ENCODE measurements around the gene AGRP. TPM values are rescaled to one million over a fixed set of nuclear protein-coding genes. Genes with fewer than 3 reads are reported as not detected.
A peak's percentile ranks its signal among the peaks of the same experiment; 100 is the strongest.

The AGRP gene
- total RNA-seq, 1 experiment from 2014 or later: not detected

- Mint-ChIP-seq H3K27ac (ENCODE audit: unreplicated experiment) (no peak overlapping the region), H3K9me3 (ENCODE audit: low read depth, unreplicated experiment) (no peaks in the 10 kb centered on the region), H3K4me1 (ENCODE audit: low read depth, unreplicated experiment) (peaks cover 13% of the 10 kb centered on the region), H3K36me3 (ENCODE audit: insufficient read depth, unreplicated experiment) (peaks cover 15% of the 10 kb centered on the region), H3K27me3 (ENCODE audit: unreplicated experiment) (no peaks in the 10 kb centered on the region), H3K4me3 (ENCODE audit: low read depth, unreplicated experiment) (no peak overlapping the region)
- DNase-seq: peak; percentile 57
- TF ChIP-seq CTCF (IDR thresholded peaks at IDR 0.05; ENCODE audit: unreplicated experiment): no peak
- intact Hi-C loops (cut with micrococcal nuclease; ENCODE audit: unreplicated experiment): no loop called here
- no TSS peak for BruUV-seq (replicated peaks)
- CTCF ChIA-PET: interaction anchor here (0.7 to 3.4 kb wide), 11 partner anchors 10 to 205 kb away, joined by 3 to 11 read pairs (median 5); partner anchors contain the start of genes ATP6V0D1, FHOD1, HSD11B2 and KCTD19
Observed at GRCh38 chr16:67451704-67452435, 31.5 kb downstream of the AGRP start.

GRCh38 chr16:67451061-67451703 lies 32.2 kb downstream of the AGRP start:
- BruUV-seq (replicated peaks): no TSS peak
- no peak overlapping the region for H3K27ac Mint-ChIP-seq (ENCODE audit: unreplicated experiment)

GRCh38 chr16:67449739-67450138 lies 33.6 kb downstream of the AGRP start:
- Mint-ChIP-seq H3K4me3 (ENCODE audit: low read depth, unreplicated experiment) (no peak overlapping the region), H3K27me3 (ENCODE audit: unreplicated experiment) (no peaks in the 10 kb centered on the region), H3K9me3 (ENCODE audit: low read depth, unreplicated experiment) (no peaks in the 10 kb centered on the region), H3K36me3 (ENCODE audit: insufficient read depth, unreplicated experiment) (peaks cover 22% of the 10 kb centered on the region), H3K27ac (ENCODE audit: unreplicated experiment) (no peak overlapping the region), H3K4me1 (ENCODE audit: low read depth, unreplicated experiment) (peaks cover 22% of the 10 kb centered on the region)
- no peak for DNase-seq
- BruUV-seq (replicated peaks): no TSS peak
- intact Hi-C loops (cut with micrococcal nuclease; ENCODE audit: unreplicated experiment): no loop called here
- CTCF ChIA-PET: interaction anchor here (0.8 to 1.2 kb wide), 4 partner anchors 12 to 22 kb away, joined by 3 to 4 read pairs (median 4); partner anchors contain the start of gene HSD11B2
- TF ChIP-seq CTCF (IDR thresholded peaks at IDR 0.05; ENCODE audit: unreplicated experiment): no peak

More at GRCh38 chr16:67451061-67451703, 32.2 kb downstream of the AGRP start:
- no peaks in the 10 kb centered on the region for H3K27me3 Mint-ChIP-seq (ENCODE audit: unreplicated experiment)
- peaks cover 20% of the 10 kb centered on the region for H3K4me1 Mint-ChIP-seq (ENCODE audit: low read depth, unreplicated experiment)
- intact Hi-C loops (cut with micrococcal nuclease; ENCODE audit: unreplicated experiment): no loop called here
- H3K4me3 Mint-ChIP-seq (ENCODE audit: low read depth, unreplicated experiment): no peak overlapping the region
- DNase-seq: no peak
- CTCF ChIA-PET: interaction anchor here (0.9 to 3.4 kb wide), 9 partner anchors 9 to 204 kb away, joined by 3 to 11 read pairs (median 5); partner anchors contain the start of genes ATP6V0D1, FHOD1, KCTD19 and LRRC36
- no peak for TF ChIP-seq CTCF (IDR thresholded peaks at IDR 0.05; ENCODE audit: unreplicated experiment)
- no peaks in the 10 kb centered on the region for H3K9me3 Mint-ChIP-seq (ENCODE audit: low read depth, unreplicated experiment)
- H3K36me3 Mint-ChIP-seq (ENCODE audit: insufficient read depth, unreplicated experiment): peaks cover 22% of the 10 kb centered on the region

- Mint-ChIP-seq H3K36me3 (ENCODE audit: insufficient read depth, unreplicated experiment) (peaks cover 22% of the 10 kb centered on the region), H3K27ac (ENCODE audit: unreplicated experiment) (no peak overlapping the region), H3K4me1 (ENCODE audit: low read depth, unreplicated experiment) (peaks cover 22% of the 10 kb centered on the region), H3K4me3 (ENCODE audit: low read depth, unreplicated experiment) (no peak overlapping the region), H3K27me3 (ENCODE audit: unreplicated experiment) (no peaks in the 10 kb centered on the region), H3K9me3 (ENCODE audit: low read depth, unreplicated experiment) (no peaks in the 10 kb centered on the region)
- CTCF ChIA-PET: interaction anchor here (0.8 to 1.2 kb wide), 3 partner anchors 13 to 21 kb away, joined by 3 to 4 read pairs (median 4); no protein-coding TSS in a partner anchor
- no peak for TF ChIP-seq CTCF (IDR thresholded peaks at IDR 0.05; ENCODE audit: unreplicated experiment)
- no TSS peak for BruUV-seq (replicated peaks)
- intact Hi-C loops (cut with micrococcal nuclease; ENCODE audit: unreplicated experiment): no loop called here
- no peak for DNase-seq
Observed at GRCh38 chr16:67449336-67449735, 34.0 kb downstream of the AGRP start.

Measured in Calu3 (cell line).